Neural progenitor cell (in vitro differentiated cells): ENCODE results near the gene CENPO. TPM values are rescaled to one million over a fixed set of nuclear protein-coding genes. Genes with fewer than 3 reads are reported as not detected.

Experiments used
- DNase-seq: peaks from one replicate; pipeline ENCODE4 v3.0.0-alpha.2; 2016; ENCODE audit warnings: low spot score
- H2AFZ ChIP-seq: fragments of 200-600 bp; sonication (generic); replicated peaks from 2 replicates; pipeline ENCODE4 v1.6.1; 2016; ENCODE audit warnings: antibody characterized with exemption
- H3F3A ChIP-seq: fragments of 200-600 bp; sonication (generic); 2 replicates; pipeline ENCODE4 v1.6.1; 2016; ENCODE audit warnings: antibody characterized with exemption, low read depth
- H3K27ac ChIP-seq: fragments of 200-600 bp; sonication (generic); 2 replicates; pipeline ENCODE4 v1.5.1; 2016; ENCODE audit warnings: mild to moderate bottlenecking
- H3K27me3 ChIP-seq: fragments of 200-600 bp; sonication (generic); 2 replicates; pipeline ENCODE4 v1.6.1; 2016; ENCODE audit warnings: mild to moderate bottlenecking, moderate library complexity
- H3K36me3 ChIP-seq: fragments of 200-600 bp; sonication (generic); 2 replicates; pipeline ENCODE4 v1.5.1; 2016
- H3K4me1 ChIP-seq: fragments of 200-600 bp; sonication (generic); 2 replicates; pipeline ENCODE4 v1.6.1; 2016; ENCODE audit warnings: mixed run types
- H3K4me2 ChIP-seq: fragments of 200-600 bp; sonication (generic); 2 replicates; pipeline ENCODE4 v1.6.1; 2016
- H3K4me3 ChIP-seq: fragments of 200-600 bp; sonication (generic); 2 replicates; pipeline ENCODE4 v1.5.1; 2016
- H3K79me2 ChIP-seq: fragments of 200-600 bp; sonication (generic); 2 replicates; pipeline ENCODE4 v1.6.1; 2016; ENCODE audit warnings: low read depth
- H3K9ac ChIP-seq: fragments of 200-600 bp; sonication (generic); 2 replicates; pipeline ENCODE4 v1.6.1; 2016
- H3K9me3 ChIP-seq: fragments of 200-600 bp; sonication (generic); 2 replicates; pipeline ENCODE4 v1.5.1; 2016; ENCODE audit warnings: low read depth
- H4K20me1 ChIP-seq: fragments of 200-600 bp; sonication (generic); 2 replicates; pipeline ENCODE4 v1.6.1; 2016; ENCODE audit warnings: low read depth
- H3K27ac Mint-ChIP-seq: 3 replicates; pipeline ENCODE4 v1.8.0; 2021; ENCODE audit warnings: mixed read lengths
- H3K27me3 Mint-ChIP-seq: 2 replicates; pipeline ENCODE4 v1.8.0; 2022; ENCODE audit warnings: low read depth, mild to moderate bottlenecking, inconsistent platforms, moderate library complexity, mixed read lengths; ENCODE audit not compliant: insufficient read depth
- H3K36me3 Mint-ChIP-seq: 3 replicates; pipeline ENCODE4 v1.8.0; 2021; ENCODE audit warnings: mixed read lengths
- H3K4me1 Mint-ChIP-seq: 3 replicates; pipeline ENCODE4 v1.8.0; 2021; ENCODE audit warnings: mixed read lengths
- H3K4me3 Mint-ChIP-seq: 3 replicates; pipeline ENCODE4 v1.8.0; 2021; ENCODE audit warnings: mild to moderate bottlenecking, moderate library complexity, mixed read lengths
- H3K9me3 Mint-ChIP-seq: 3 replicates; pipeline ENCODE4 v1.8.0; 2020; ENCODE audit warnings: mixed read lengths
- CTCF ChIP-seq: fragments of 200-600 bp; sonication (generic); IDR thresholded peaks from 2 replicates; pipeline ENCODE4 v1.5.1; 2017; ENCODE audit warnings: antibody characterized with exemption, mild to moderate bottlenecking
- EZH2 ChIP-seq: fragments of 200-600 bp; sonication (generic); IDR thresholded peaks from 2 replicates; pipeline ENCODE4 v1.6.1; 2017; ENCODE audit warnings: antibody characterized with exemption, mild to moderate bottlenecking, moderate library complexity
- EZH2phosphoT487 ChIP-seq: fragments of 200-600 bp; sonication (generic); IDR thresholded peaks from 2 replicates; pipeline ENCODE4 v1.6.1; 2017; ENCODE audit warnings: antibody characterized with exemption
- total RNA-seq: library from RNA; depleted of rRNA; stranded (reverse); fragments of >200 nt; gene quantifications from 2 replicates; pipeline ENCODE4 v1.2.3, GENCODE V29; 2015; ENCODE audit warnings: low replicate concordance

CENPO gene
- total RNA-seq, 1 donor from 2014 or later, result 50.6 TPM

GRCh38 chr2:24809316-24810007 lies 16.2 kb downstream of the CENPO start:
- Mint-ChIP-seq H3K9me3 (peaks cover 20% of the 10 kb centered on the region), H3K27me3 (peaks cover 2% of the 10 kb centered on the region), H3K4me1 (no peaks in the 10 kb centered on the region), H3K4me3 (no peak overlapping the region), H3K36me3 (peaks cover 56% of the 10 kb centered on the region), H3K27ac (no peak overlapping the region)
- Histone ChIP-seq H3K27me3 (no peaks in the 10 kb centered on the region), H3K4me3 (no peak overlapping the region), H4K20me1 (no peaks in the 10 kb centered on the region), H3F3A (no peaks in the 10 kb centered on the region), H3K79me2 (peaks cover 96% of the 10 kb centered on the region), H3K36me3 (peaks cover 36% of the 10 kb centered on the region), H3K4me1 (no peaks in the 10 kb centered on the region), H3K9ac (no peak overlapping the region), H3K27ac (no peak overlapping the region), H3K4me2 (no peak overlapping the region), H3K9me3 (no peaks in the 10 kb centered on the region), H2AFZ (no peak overlapping the region)
- TF ChIP-seq CTCF (no peak), EZH2phosphoT487 (no peak), EZH2 (no peak)
- no peak for DNase-seq

GRCh38 chr2:24813691-24814137 lies 20.5 kb downstream of the CENPO start:
- DNase-seq, result no peak
- Histone ChIP-seq H3K27ac (no peak overlapping the region), H3F3A (peaks cover under 1% of the 10 kb centered on the region), H3K27me3 (no peaks in the 10 kb centered on the region), H4K20me1 (peaks cover 4% of the 10 kb centered on the region), H3K4me1 (no peaks in the 10 kb centered on the region), H3K79me2 (peaks cover 65% of the 10 kb centered on the region), H3K4me3 (no peak overlapping the region), H3K4me2 (no peak overlapping the region), H3K9ac (no peak overlapping the region), H3K9me3 (no peaks in the 10 kb centered on the region), H2AFZ (no peak overlapping the region), H3K36me3 (peaks cover 24% of the 10 kb centered on the region)
- H3K9me3 Mint-ChIP-seq, result peaks cover 2% of the 10 kb centered on the region
- no peak overlapping the region for H3K27ac Mint-ChIP-seq
- TF ChIP-seq EZH2phosphoT487, result no peak
- no peak for TF ChIP-seq CTCF
- no peak for TF ChIP-seq EZH2
- H3K27me3 Mint-ChIP-seq, result peaks cover 2% of the 10 kb centered on the region
- no peaks in the 10 kb centered on the region for H3K4me1 Mint-ChIP-seq
- peaks cover 36% of the 10 kb centered on the region for H3K36me3 Mint-ChIP-seq
- H3K4me3 Mint-ChIP-seq, result no peak overlapping the region

GRCh38 chr2:24814516-24814915 lies 21.3 kb downstream of the CENPO start:
- Histone ChIP-seq H3K9ac (no peak overlapping the region), H3F3A (peaks cover 3% of the 10 kb centered on the region), H2AFZ (no peak overlapping the region), H4K20me1 (peaks cover 4% of the 10 kb centered on the region), H3K36me3 (peaks cover 16% of the 10 kb centered on the region), H3K4me2 (no peak overlapping the region), H3K4me1 (no peaks in the 10 kb centered on the region), H3K4me3 (no peak overlapping the region), H3K9me3 (no peaks in the 10 kb centered on the region), H3K79me2 (peaks cover 57% of the 10 kb centered on the region), H3K27ac (no peak overlapping the region), H3K27me3 (no peaks in the 10 kb centered on the region)
- Mint-ChIP-seq H3K36me3 (peaks cover 36% of the 10 kb centered on the region), H3K9me3 (peaks cover 2% of the 10 kb centered on the region), H3K4me3 (no peak overlapping the region), H3K27me3 (no peaks in the 10 kb centered on the region), H3K4me1 (no peaks in the 10 kb centered on the region), H3K27ac (no peak overlapping the region)
- no peak for TF ChIP-seq EZH2phosphoT487
- no peak for DNase-seq

- no peak overlapping the region for H3K4me2 ChIP-seq
- TF ChIP-seq EZH2, result no peak
- TF ChIP-seq EZH2phosphoT487, result no peak
- TF ChIP-seq CTCF, result no peak
- H3K4me1 ChIP-seq, result no peaks in the 10 kb centered on the region
- no peak overlapping the region for H3K9ac ChIP-seq
- H3K4me3 ChIP-seq, result no peak overlapping the region
- Mint-ChIP-seq H3K27ac (no peak overlapping the region), H3K4me1 (no peaks in the 10 kb centered on the region), H3K27me3 (no peaks in the 10 kb centered on the region), H3K9me3 (peaks cover 2% of the 10 kb centered on the region), H3K36me3 (peaks cover 36% of the 10 kb centered on the region), H3K4me3 (no peak overlapping the region)
- H3K9me3 ChIP-seq, result no peaks in the 10 kb centered on the region
- peaks cover 4% of the 10 kb centered on the region for H4K20me1 ChIP-seq
- H3K79me2 ChIP-seq, result peaks cover 50% of the 10 kb centered on the region
- peaks cover 3% of the 10 kb centered on the region for H3F3A ChIP-seq
- H3K27me3 ChIP-seq, result no peaks in the 10 kb centered on the region
- H3K36me3 ChIP-seq, result peaks cover 10% of the 10 kb centered on the region
- no peak overlapping the region for H2AFZ ChIP-seq
- no peak for DNase-seq
- H3K27ac ChIP-seq, result no peak overlapping the region
Observed at GRCh38 chr2:24815171-24815570, 21.9 kb downstream of the CENPO start.
